Fibroblast of lung (primary cell): ENCODE results near the gene CERS3. TPM values are rescaled to one million over a fixed set of nuclear protein-coding genes. Genes with fewer than 3 reads are reported as not detected.

Experiments
- DNase-seq, 2 donors: peaks; one replicate each; pipeline versions ENCODE4 v3.0.0 to v3.0.0-alpha.2; 2010; ENCODE audit warnings: low read depth in 2 of 2
- H2AFZ ChIP-seq: 2 replicates; pipeline ENCODE4 v1.5.1; 2012; ENCODE audit warnings: low read length, control low read depth, inconsistent platforms
- H3K27ac ChIP-seq: 2 replicates; pipeline ENCODE4 v1.5.1; 2011; ENCODE audit warnings: low read length, control low read depth; ENCODE audit not compliant: insufficient read depth
- H3K27me3 ChIP-seq: 2 replicates; pipeline ENCODE4 v1.5.1; 2011; ENCODE audit warnings: mild to moderate bottlenecking, low read length; ENCODE audit not compliant: control insufficient read depth, insufficient read depth
- H3K36me3 ChIP-seq: 2 replicates; pipeline ENCODE4 v1.5.1; 2011; ENCODE audit warnings: low read length; ENCODE audit not compliant: control insufficient read depth, insufficient read depth
- H3K4me1 ChIP-seq: 2 replicates; pipeline ENCODE4 v1.5.1; 2011; ENCODE audit warnings: low read length; ENCODE audit not compliant: control insufficient read depth, insufficient read depth; ENCODE audit errors: extremely low read depth
- H3K4me2 ChIP-seq: 2 replicates; pipeline ENCODE4 v1.5.1; 2011; ENCODE audit warnings: low read length, control low read depth; ENCODE audit not compliant: insufficient read depth; ENCODE audit errors: extremely low read depth
- H3K4me3 ChIP-seq, 4 experiments: fragments of 200-600 bp in 1 of 4; sonication (generic) in 1 of 4; replicated peaks in 1 of 4; 2 replicates each; pipeline ENCODE4 v1.5.1; 2011 to 2016; ENCODE audit warnings: low read length in 4 of 4, low read depth in 3 of 4, mild to moderate bottlenecking in 3 of 4, control low read depth in 2 of 4, inconsistent platforms in 1 of 4, mixed read lengths in 1 of 4; ENCODE audit not compliant: insufficient read depth in 1 of 4; ENCODE audit errors: control extremely low read depth in 1 of 4
- H3K79me2 ChIP-seq: 2 replicates; pipeline ENCODE4 v1.5.1; 2012; ENCODE audit warnings: mild to moderate bottlenecking, low read length, inconsistent platforms; ENCODE audit not compliant: control insufficient read depth, insufficient read depth
- H3K9ac ChIP-seq: 2 replicates; pipeline ENCODE4 v1.5.1; 2011; ENCODE audit warnings: mild to moderate bottlenecking, low read length, control low read depth; ENCODE audit not compliant: insufficient read depth
- H3K9me3 ChIP-seq: 2 replicates; pipeline ENCODE4 v1.5.1; 2012; ENCODE audit warnings: low read depth, low read length; ENCODE audit not compliant: control insufficient read depth, insufficient read depth
- H4K20me1 ChIP-seq: 2 replicates; pipeline ENCODE4 v1.5.1; 2011; ENCODE audit warnings: low read length; ENCODE audit not compliant: control insufficient read depth, insufficient read depth; ENCODE audit errors: extremely low read depth
- EZH2 ChIP-seq: IDR thresholded peaks from 2 replicates; pipeline ENCODE4 v1.5.1; 2012; ENCODE audit warnings: low read length, control low read depth, mild to moderate bottlenecking; ENCODE audit errors: missing control alignments
- polyA plus RNA-seq, 2 donors: library from polyadenylated mRNA; depleted of rRNA in 1 of 2; stranded (reverse) in 1 of 2; unstranded in 1 of 2; fragments of >200 nt; gene quantifications; 2 replicates each; pipeline ENCODE4 v1.2.1, GENCODE V29; 2011 to 2012; ENCODE audit warnings: missing spikeins in 1 of 2
- total RNA-seq: library from RNA; depleted of rRNA; stranded (reverse); fragments of >200 nt; gene quantifications from 2 replicates; pipeline ENCODE4 v1.2.1, GENCODE V29; 2014
- TF ChIP-seq, protein P1 (sequence below), 2 donors: IDR thresholded peaks in 1 of 2; conservative IDR thresholded peaks in 1 of 2; 1 replicate in 1 of 2; 2 replicates in 1 of 2; pipeline ENCODE4 v1.5.1; 2011 to 2012; ENCODE audit warnings: low read length in 2 of 2, control low read depth in 1 of 2, inconsistent platforms in 1 of 2, low read depth in 1 of 2, mild to moderate bottlenecking in 1 of 2

The CERS3 gene
- total and polyA plus RNA-seq, 2 donors (not counting 1 experiment from before 2014, with no cell fraction given): not detected

DNA sequence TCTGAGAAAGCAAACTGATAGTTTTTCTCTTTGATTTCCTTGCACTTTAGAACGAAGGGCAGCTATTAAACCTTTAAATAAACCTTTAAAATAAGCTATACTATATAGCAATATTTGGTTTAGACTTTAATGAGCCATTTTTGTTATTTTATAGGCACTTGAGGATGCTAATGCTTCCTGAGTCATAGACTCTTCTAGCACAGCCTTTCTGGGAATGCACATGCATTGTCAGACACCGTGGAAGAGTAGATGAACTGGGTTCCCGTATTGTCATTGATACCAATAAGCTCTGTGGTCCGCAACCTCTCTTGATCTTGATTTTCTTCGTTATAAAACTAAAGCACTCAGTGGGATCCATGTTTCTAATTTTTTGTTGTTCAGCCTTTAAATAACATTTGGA is 27.6 kb downstream of the CERS3 start:
- DNase-seq: no peak
- no peak overlapping the region for H2AFZ ChIP-seq
- H4K20me1 ChIP-seq: no peaks in the 10 kb centered on the region
- TF ChIP-seq EZH2: no peak
- TF ChIP-seq, protein P1, sequence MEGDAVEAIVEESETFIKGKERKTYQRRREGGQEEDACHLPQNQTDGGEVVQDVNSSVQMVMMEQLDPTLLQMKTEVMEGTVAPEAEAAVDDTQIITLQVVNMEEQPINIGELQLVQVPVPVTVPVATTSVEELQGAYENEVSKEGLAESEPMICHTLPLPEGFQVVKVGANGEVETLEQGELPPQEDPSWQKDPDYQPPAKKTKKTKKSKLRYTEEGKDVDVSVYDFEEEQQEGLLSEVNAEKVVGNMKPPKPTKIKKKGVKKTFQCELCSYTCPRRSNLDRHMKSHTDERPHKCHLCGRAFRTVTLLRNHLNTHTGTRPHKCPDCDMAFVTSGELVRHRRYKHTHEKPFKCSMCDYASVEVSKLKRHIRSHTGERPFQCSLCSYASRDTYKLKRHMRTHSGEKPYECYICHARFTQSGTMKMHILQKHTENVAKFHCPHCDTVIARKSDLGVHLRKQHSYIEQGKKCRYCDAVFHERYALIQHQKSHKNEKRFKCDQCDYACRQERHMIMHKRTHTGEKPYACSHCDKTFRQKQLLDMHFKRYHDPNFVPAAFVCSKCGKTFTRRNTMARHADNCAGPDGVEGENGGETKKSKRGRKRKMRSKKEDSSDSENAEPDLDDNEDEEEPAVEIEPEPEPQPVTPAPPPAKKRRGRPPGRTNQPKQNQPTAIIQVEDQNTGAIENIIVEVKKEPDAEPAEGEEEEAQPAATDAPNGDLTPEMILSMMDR (conservative IDR thresholded peaks at IDR 0.05 in 1 of 2, IDR thresholded peaks at IDR 0.05 in 1 of 2; ENCODE audit: low read depth in 1 of 2, low read length in 2 of 2): no peak
- no peaks in the 10 kb centered on the region for H3K4me1 ChIP-seq
- no peaks in the 10 kb centered on the region for H3K9me3 ChIP-seq
- H3K27ac ChIP-seq: no peak overlapping the region
- no peaks in the 10 kb centered on the region for H3K79me2 ChIP-seq
- no peak overlapping the region for H3K4me2 ChIP-seq
- H3K9ac ChIP-seq: no peak overlapping the region
- H3K36me3 ChIP-seq: no peaks in the 10 kb centered on the region
- H3K27me3 ChIP-seq: no peaks in the 10 kb centered on the region
- no peak overlapping the region for H3K4me3 ChIP-seq

GRCh38 chr15:100500226-100500990 is 28.3 kb downstream of the CERS3 start:
- Histone ChIP-seq H2AFZ (no peak overlapping the region), H4K20me1 (no peaks in the 10 kb centered on the region), H3K27me3 (no peaks in the 10 kb centered on the region), H3K4me2 (no peak overlapping the region), H3K4me3 (no peak overlapping the region), H3K4me1 (no peaks in the 10 kb centered on the region), H3K27ac (no peak overlapping the region), H3K9ac (no peak overlapping the region), H3K79me2 (no peaks in the 10 kb centered on the region), H3K9me3 (no peaks in the 10 kb centered on the region), H3K36me3 (no peaks in the 10 kb centered on the region)
- DNase-seq: no peak
- TF ChIP-seq, protein P1 (conservative IDR thresholded peaks at IDR 0.05 in 1 of 2, IDR thresholded peaks at IDR 0.05 in 1 of 2; ENCODE audit: low read depth in 1 of 2, low read length in 2 of 2): no peak
- no peak for TF ChIP-seq EZH2

GRCh38 chr15:100495861-100496260 is 32.9 kb downstream of the CERS3 start:
- Histone ChIP-seq H3K4me3 (no peak overlapping the region), H3K36me3 (no peaks in the 10 kb centered on the region), H2AFZ (no peak overlapping the region), H4K20me1 (no peaks in the 10 kb centered on the region), H3K4me1 (no peaks in the 10 kb centered on the region), H3K79me2 (no peaks in the 10 kb centered on the region), H3K4me2 (no peak overlapping the region), H3K9ac (no peak overlapping the region), H3K27me3 (no peaks in the 10 kb centered on the region), H3K9me3 (no peaks in the 10 kb centered on the region), H3K27ac (no peak overlapping the region)
- no peak for TF ChIP-seq EZH2
- TF ChIP-seq, protein P1 (conservative IDR thresholded peaks at IDR 0.05 in 1 of 2, IDR thresholded peaks at IDR 0.05 in 1 of 2; ENCODE audit: low read depth in 1 of 2, low read length in 2 of 2): no peak
- no peak for DNase-seq
